Head of caudate nucleus (tissue), 42 donors: ENCODE data around the gene IL1RL1.

Experiments
- DNase-seq, 42 donors: peaks; one replicate each; pipeline versions ENCODE4 v3.0.0 to v3.0.0-alpha.2; 2020 to 2021; ENCODE audit warnings: mixed read lengths in 7 of 42
- intact Hi-C: fragments of 100-400 bp; cut with DNase I; formaldehyde crosslinking; loops from one replicate; pipeline ENCODE4 v1.15.0; 2022

Gene IL1RL1

DNA sequence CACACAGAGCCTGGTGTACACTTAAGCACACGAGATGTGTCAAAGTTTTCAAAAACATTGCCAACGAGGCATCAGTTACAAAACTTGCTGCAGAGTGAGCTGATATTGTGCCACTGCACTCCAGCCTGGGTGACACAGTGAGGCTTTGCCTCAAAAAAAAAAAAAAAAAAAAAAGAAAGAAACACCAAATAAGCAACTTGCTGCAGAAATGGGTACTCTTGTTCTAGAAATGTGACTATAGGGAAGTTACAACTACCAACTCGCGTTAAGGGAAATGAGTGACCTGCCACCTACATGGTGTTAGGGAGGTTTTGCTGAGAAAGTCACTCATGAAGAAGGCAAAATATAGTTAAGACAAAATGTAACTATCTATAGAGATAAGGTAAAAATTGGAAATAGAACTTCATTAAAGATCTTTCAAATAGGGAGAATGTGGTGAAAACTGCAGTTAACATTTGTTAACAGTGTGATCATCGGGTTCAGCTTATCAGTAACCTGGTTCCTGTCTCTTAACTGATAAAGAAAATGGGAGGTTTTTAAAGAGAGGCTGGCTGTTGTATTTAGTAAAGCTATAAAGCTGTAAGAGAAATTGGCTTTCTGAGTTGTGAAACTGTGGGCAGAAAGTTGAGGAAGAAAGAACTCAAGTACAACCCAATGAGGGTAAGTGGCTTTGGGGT is at the start of gene IL1RL1:
Gene IL1RL1, plus strand, starts transcription at position 600 of the 677 bp plus-strand sequence. CDS start 26,702 bp downstream, outside the sequence.
- intact Hi-C loops = no loop called here
- DNase-seq = peak in 1 of 42 donors; percentile 13

- DNase-seq = no peak
- intact Hi-C loops = no loop called here
These were observed 48.9 kb upstream of the IL1RL1 start for GRCh38 chr2:102262216-102263129.

DNA sequence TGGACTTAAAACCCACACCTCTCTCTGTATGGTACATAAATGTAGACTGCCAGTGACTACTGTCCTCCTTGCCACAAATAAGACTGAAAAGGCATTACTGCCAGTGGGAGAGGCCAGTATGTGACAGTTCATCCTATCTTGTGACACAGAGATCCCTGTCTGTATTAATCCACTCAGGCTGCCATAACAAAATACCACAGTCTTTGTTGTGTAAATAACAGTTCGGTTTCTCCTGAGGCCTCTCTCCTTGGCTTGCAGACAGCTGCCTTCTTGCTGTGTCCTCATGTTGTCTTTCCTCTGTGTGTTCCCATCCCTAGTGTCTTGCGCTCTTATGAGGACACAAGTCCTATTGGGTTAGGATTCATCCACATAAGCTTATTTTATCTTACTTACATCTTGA is 46.4 kb upstream of the IL1RL1 start:
- intact Hi-C loops = no loop called here

DNA sequence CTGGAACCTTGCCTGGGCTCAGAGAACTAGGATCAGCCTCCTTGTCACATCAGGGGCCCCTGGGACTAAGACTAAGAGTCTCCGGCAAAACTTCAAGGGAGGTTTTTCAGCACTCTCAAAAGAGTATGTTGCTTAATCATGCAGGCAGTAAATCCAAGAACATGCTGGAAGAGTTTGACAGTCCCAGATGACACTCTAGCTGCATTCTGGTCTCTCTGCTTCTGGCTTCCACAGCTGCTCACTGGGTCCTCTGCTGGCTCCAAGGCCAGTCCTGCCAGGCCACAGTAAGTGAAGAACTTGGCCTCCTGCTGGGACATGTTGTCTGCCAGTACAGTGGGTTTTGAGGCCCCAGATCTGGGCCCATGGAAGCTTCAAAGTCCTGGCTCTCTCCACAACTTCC is 45.2 kb upstream of the IL1RL1 start:
- intact Hi-C loops = no loop called here
- no peak for DNase-seq

More for the DNA sequence above, 46.4 kb upstream of the IL1RL1 start:
- no peak for DNase-seq

DNA sequence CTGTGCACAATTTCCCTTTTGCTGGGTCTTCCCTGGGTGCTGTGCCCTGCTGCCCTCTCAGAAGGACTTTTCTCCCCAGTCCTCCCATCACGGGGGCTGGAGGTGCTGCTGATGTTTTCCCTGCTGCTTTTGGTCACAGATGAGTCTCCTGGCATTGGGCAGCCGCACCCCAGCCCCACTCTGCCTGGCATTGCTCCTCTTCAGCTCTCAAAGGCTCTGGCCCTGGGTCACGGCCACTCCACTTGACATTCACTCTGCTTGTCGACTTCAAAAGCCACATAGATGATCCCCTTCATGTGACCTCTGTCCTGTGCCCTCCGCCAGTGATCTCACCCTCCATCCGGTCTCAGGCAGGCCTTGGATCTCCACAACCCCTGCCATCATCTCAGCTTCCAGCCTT is 43.6 kb upstream of the IL1RL1 start:
- intact Hi-C loops = no loop called here
- DNase-seq = no peak

- no peak for DNase-seq
- intact Hi-C loops = no loop called here
These were observed 42.7 kb upstream of the IL1RL1 start for GRCh38 chr2:102268510-102269199.

DNA sequence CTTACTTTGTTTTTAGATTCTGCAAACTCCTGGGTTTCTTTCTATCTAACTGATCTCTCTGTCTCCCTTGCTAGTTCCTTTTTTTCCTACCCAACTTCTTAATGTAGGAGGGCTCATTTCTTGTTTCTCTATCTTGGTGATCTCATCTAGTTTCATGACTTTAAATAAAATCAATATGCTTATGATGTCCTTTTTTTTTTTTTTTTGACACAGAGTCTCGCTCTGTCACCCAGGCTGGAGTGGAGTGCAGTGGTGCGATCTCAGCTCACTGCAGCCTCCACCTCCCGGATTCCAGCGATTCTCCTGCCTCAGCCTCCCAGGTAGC is 42.2 kb upstream of the IL1RL1 start:
- DNase-seq = no peak
- intact Hi-C loops = no loop called here

DNA sequence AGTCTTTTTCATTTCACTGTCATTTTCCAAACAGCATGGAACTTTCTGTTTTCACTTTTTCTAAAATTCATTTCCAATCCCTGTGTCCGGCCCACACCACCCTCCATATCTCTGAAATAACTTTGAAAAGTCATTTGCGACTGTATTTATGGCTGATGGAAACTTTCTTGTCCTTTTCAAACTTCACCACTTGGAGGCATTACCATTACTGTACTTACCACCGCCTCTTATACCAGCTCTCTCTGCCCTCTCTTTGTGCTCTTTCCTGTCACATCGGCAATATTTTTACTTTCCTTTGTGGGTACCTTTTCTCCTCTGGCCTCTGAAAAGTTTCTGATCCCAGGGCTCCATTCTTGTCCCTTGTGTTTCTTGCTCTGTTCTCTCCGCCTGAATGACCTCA is 39.5 kb upstream of the IL1RL1 start:
- intact Hi-C loops = no loop called here
- DNase-seq = no peak

GRCh38 chr2:102273619-102274211 is 37.6 kb upstream of the IL1RL1 start:
- intact Hi-C loops = no loop called here
- DNase-seq = no peak

DNA sequence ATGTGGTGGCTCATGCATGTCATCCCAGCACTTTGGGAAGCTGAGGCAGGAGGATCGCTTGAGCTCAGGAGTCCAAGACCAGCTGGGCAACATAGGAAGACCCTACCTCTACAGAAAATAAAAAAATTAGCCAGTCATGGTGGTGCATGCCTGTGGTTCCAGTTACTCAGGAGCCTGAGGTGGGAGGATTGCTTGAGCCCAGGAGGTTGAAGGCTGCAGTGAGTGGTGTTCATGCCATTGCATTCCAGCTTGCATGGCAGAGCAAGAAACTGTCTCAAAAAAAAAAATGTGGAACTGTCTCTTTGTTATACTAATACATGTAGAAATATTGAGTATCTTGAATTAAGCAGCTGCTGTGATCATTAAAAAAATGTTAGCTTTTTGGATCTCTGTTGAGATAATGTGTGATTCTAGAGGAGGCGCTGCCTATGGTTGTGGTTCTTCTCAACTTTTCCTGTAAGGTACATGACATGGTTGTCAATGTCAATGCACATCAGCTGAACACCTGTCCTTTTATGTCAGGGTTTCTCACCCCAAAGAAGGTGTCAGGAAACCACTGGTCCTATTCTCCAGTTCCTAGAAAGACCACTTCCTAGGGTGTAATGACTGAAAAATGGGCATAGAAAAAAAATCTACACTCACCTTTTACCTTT is 34.7 kb upstream of the IL1RL1 start:
- intact Hi-C loops = no loop called here
- DNase-seq = no peak

DNA sequence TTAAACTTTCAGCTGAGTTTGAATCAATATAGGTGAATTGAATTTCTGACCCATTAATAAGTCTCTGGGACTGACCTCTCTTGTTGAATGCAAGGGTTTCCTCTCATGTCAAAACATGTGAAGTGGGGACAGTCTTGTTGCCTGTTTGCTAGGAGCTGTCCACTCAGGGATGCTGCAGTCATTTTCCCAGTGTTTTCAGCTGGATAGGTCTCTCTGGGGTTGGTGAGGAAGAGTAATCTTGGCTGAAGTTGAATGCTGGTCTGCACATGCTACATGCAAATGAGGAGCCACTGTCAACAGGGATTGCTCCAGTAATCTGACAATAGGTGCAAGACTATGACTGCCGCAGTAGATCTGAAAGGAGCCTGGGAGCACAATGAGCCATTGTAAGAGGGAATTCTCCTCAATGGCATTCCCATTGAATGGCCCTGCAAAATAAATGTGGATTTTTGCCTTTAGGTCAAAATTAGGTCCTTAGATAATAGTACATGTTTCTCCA is 34.1 kb upstream of the IL1RL1 start:
- intact Hi-C loops = no loop called here
- DNase-seq = no peak

- DNase-seq = no peak
- intact Hi-C loops = no loop called here
These were observed 32.5 kb upstream of the IL1RL1 start for GRCh38 chr2:102278720-102279390.

GRCh38 chr2:102279391-102279735 is 32.0 kb upstream of the IL1RL1 start:
- intact Hi-C loops = no loop called here
- DNase-seq = no peak

DNA sequence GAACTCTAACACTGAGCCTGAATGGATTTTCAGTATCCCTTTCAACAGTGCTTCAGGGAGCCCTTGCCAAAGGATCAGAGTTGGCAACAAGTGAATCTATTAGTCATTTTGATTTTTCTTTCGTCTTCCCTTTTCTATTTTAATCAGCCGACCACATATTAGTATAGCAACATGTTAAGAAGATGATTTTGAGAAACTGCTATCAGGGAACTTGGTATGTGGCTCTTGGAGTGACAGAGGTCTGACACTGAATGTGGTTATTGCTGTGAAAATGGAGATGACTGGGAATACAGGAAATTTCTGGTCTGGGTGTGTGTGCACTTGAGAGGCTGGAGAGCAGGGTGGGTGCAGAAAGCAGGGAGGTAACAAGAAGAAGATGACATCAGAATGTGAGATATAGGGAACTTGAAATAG is 28.7 kb upstream of the IL1RL1 start:
- no peak for DNase-seq
- intact Hi-C loops = no loop called here

DNA sequence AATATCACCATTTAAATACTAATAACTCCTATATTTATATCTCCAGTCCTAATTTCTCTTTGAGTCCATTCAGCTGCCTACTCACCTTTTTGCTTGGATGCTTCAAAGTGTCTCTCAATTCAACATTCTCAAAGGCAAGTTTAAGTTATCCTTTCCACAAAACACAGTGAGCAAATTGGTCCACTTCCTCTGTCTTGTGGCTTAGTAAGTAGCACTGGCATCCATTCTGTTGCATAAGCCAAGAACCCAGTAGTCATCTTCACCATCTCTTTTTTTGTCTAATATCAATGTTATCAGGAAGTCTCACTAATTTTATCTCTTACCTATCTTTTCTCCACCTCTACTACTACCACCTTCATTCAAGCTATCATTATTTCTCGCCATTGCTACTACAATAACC is 27.4 kb upstream of the IL1RL1 start:
- no peak for DNase-seq
- intact Hi-C loops = no loop called here

DNA sequence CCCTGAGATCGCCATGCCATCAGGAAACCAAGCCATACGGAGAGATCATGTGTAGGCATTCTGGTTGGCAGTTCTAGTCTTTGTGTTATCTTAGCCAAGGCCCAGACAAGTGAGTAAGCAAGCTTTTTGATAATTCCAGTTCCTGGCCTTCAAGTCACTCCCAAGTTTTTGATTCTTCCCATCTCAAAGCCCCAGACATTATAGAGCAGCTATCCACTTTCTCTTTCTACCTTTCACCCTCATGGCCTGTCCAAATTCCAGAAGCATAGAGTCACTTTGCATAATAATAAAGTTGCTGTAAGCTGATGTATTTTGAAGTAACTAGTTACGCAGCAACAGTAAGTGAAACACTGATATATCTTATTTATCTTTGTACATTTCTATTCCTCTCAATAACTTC is 26.8 kb upstream of the IL1RL1 start:
- intact Hi-C loops = no loop called here
- DNase-seq = no peak

DNA sequence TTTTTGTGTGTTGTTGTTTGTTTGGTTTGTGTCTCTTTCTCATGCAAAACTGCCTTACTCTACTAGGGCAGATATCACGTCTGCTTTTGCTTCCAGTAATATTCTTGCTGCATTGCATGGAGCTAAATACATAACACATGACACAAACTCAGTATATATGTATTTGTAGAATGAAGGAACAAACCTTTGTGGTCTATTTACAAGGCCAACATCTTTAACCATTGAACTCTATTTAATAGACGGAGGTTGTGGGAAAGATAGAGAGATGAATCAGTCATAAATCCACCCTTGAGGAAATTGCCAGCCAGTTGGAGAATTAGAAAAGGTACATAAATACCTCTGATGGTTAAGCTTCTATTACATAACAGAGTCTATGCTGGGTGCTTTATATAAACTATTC is 26.0 kb upstream of the IL1RL1 start:
- intact Hi-C loops = no loop called here
- no peak for DNase-seq

DNA sequence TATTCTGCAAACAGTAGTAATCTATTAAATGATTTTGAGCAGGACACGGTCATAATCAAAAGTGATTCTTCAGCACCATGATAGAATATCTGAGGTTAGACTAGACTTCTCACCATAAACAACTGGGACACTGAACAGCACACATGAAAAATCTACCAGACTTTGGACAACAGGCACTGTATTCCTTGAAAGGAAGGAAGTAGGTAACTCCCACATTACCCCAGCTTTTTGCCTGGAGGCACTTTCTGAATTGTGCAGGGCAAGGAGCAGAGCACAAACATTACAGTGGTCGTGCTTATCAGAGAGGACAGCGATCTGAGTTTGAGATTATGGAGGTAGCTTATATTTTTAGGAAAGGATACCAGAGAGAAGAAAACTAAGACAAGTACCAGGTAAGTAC is 25.3 kb upstream of the IL1RL1 start:
- DNase-seq = no peak
- intact Hi-C loops = no loop called here

GRCh38 chr2:102289129-102289528 is 22.2 kb upstream of the IL1RL1 start:
- DNase-seq = no peak
- intact Hi-C loops = no loop called here
